K562 (cell line): ENCODE data around the gene CHCHD6. TPM values are rescaled to one million over a fixed set of nuclear protein-coding genes. Genes with fewer than 3 reads are reported as not detected.
A peak's percentile ranks its signal among the peaks of the same experiment; 100 is the strongest.

Experiments used
- ARHGAP35 ChIP-seq: fragments of 450-650 bp; IDR thresholded peaks from 2 replicates; pipeline ENCODE4 v1.6.1; 2018; ENCODE audit not compliant: partially characterized antibody
- BHLHE40 ChIP-seq: IDR thresholded peaks from 2 replicates; pipeline ENCODE4 v1.6.1; 2011; ENCODE audit warnings: low read length, improper control_type of control experiment
- BRCA1 ChIP-seq, 2 experiments: fragments of 450-650 bp in 1 of 2; sonication (generic) in 1 of 2; formaldehyde crosslinking in 1 of 2; IDR thresholded peaks; 2 replicates each; pipeline versions ENCODE4 v1.5.0 to v1.6.1; 2017 to 2020; ENCODE audit warnings: mild to moderate bottlenecking in 1 of 2, missing genetic modification reagents in 1 of 2
- CBX1 ChIP-seq: sonication (generic); IDR thresholded peaks from 2 replicates; pipeline ENCODE4 v1.6.1; 2016; ENCODE audit warnings: antibody characterized with exemption, low read depth, mild to moderate bottlenecking
- CHD4 ChIP-seq: fragments of 200-600 bp; sonication (generic); IDR thresholded peaks from 3 replicates; pipeline ENCODE4 v1.6.1; 2012; ENCODE audit warnings: low read depth, mild to moderate bottlenecking, mixed read lengths, low read length, inconsistent platforms; ENCODE audit not compliant: insufficient read depth, insufficient replicate concordance, poor library complexity, severe bottlenecking
- HCFC1 ChIP-seq: IDR thresholded peaks from 2 replicates; pipeline ENCODE4 v1.6.1; 2012; ENCODE audit warnings: low read depth, low read length, improper control_type of control experiment
- HDAC3 ChIP-seq: fragments of 450-650 bp; IDR thresholded peaks from 2 replicates; pipeline ENCODE4 v1.6.1; 2018; ENCODE audit warnings: borderline replicate concordance, mild to moderate bottlenecking, moderate library complexity; ENCODE audit not compliant: partially characterized antibody
- HDGF ChIP-seq: fragments of 450-650 bp; IDR thresholded peaks from 2 replicates; pipeline ENCODE4 v1.6.1; 2016
- KAT2B ChIP-seq: IDR thresholded peaks from one replicate; pipeline ENCODE4 v1.6.1; 2012; ENCODE audit warnings: low read depth, mild to moderate bottlenecking, control low read depth, inconsistent platforms, low read length, moderate library complexity
- KDM4B ChIP-seq, 2 experiments: fragments of 450-650 bp in 1 of 2; sonication (generic) in 1 of 2; IDR thresholded peaks; 2 replicates each; pipeline ENCODE4 v1.6.1; 2016 to 2017; ENCODE audit warnings: borderline replicate concordance in 2 of 2, antibody characterized with exemption in 1 of 2, low read depth in 1 of 2, mild to moderate bottlenecking in 1 of 2
- KHSRP ChIP-seq: fragments of 450-650 bp; IDR thresholded peaks from 2 replicates; pipeline ENCODE4 v1.6.1; 2017
- MAFK ChIP-seq: IDR thresholded peaks from 2 replicates; pipeline ENCODE4 v1.6.1; 2011; ENCODE audit warnings: low read length, improper control_type of control experiment
- NFE2L1 ChIP-seq: fragments of 450-650 bp; IDR thresholded peaks from 2 replicates; pipeline ENCODE4 v1.6.1; 2016; ENCODE audit warnings: missing genetic modification characterization, low read depth, mild to moderate bottlenecking, missing compliant biosample characterization, moderate library complexity, borderline replicate concordance
- NONO ChIP-seq, 2 experiments: fragments of 200-400 bp in 1 of 2; fragments of 450-650 bp in 1 of 2; formaldehyde crosslinking in 1 of 2; IDR thresholded peaks; 2 replicates each; pipeline ENCODE4 v1.6.1; 2017; ENCODE audit warnings: low read depth in 2 of 2, mild to moderate bottlenecking in 2 of 2, moderate library complexity in 2 of 2, low read length in 1 of 2
- POLR2AphosphoS2 ChIP-seq: IDR thresholded peaks from 2 replicates; pipeline ENCODE4 v1.6.1; 2012; ENCODE audit warnings: low read length, improper control_type of control experiment
- PRPF4 ChIP-seq: fragments of 200-400 bp; formaldehyde crosslinking; IDR thresholded peaks from one replicate; pipeline ENCODE4 v1.6.1; 2017; ENCODE audit warnings: low read length, low read depth, mild to moderate bottlenecking; ENCODE audit not compliant: insufficient read depth, poor library complexity, severe bottlenecking
- PTRF ChIP-seq: fragments of 450-650 bp; IDR thresholded peaks from 2 replicates; pipeline ENCODE4 v1.6.1; 2016; ENCODE audit warnings: mild to moderate bottlenecking, missing genetic modification characterization, missing compliant biosample characterization
- RFX1 ChIP-seq: fragments of 450-650 bp; IDR thresholded peaks from 2 replicates; pipeline ENCODE4 v1.6.1; 2016; ENCODE audit warnings: mild to moderate bottlenecking, moderate library complexity
- SAFB2 ChIP-seq: fragments of 200-400 bp; formaldehyde crosslinking; IDR thresholded peaks from 2 replicates; pipeline ENCODE4 v1.6.1; 2018; ENCODE audit warnings: borderline replicate concordance, low read length, low read depth, moderate library complexity; ENCODE audit not compliant: severe bottlenecking
- ZBTB8A ChIP-seq: fragments of 450-650 bp; IDR thresholded peaks from 2 replicates; pipeline ENCODE4 v1.6.1; 2018; ENCODE audit warnings: mild to moderate bottlenecking, moderate library complexity; ENCODE audit not compliant: partially characterized antibody
- ZNF232 ChIP-seq: sonication (generic); formaldehyde crosslinking; IDR thresholded peaks from 2 replicates; pipeline ENCODE4 v1.8.0; 2022; ENCODE audit warnings: mild to moderate bottlenecking, missing genetic modification reagents
- ZNF274 ChIP-seq: IDR thresholded peaks from 2 replicates; pipeline ENCODE4 v1.6.1; 2011; ENCODE audit warnings: low read depth, mild to moderate bottlenecking, low read length, moderate library complexity, borderline replicate concordance
- ZNF354B ChIP-seq: fragments of 250-450 bp; sonication (Bioruptor Pico); IDR thresholded peaks from 2 replicates; pipeline ENCODE4 v1.4.0; 2020
- polyA plus RNA-seq, 8 experiments: library from polyadenylated mRNA; depleted of rRNA in 4 of 8; stranded (reverse) in 5 of 8; unstranded in 3 of 8; fragments of >200 nt; fragmentation: Nextera tagmentation in 2 of 8; fragmentation: Illumina TruSeq in 1 of 8; extraction: Ambion mirVana in 2 of 8; extraction: Trizol in 1 of 8; gene quantifications; 2 replicates each; pipeline versions ENCODE4 v1.2.1 to v1.2.3, GENCODE V29; 2011 to 2014; ENCODE audit warnings: inconsistent platforms in 1 of 8, missing spikeins in 1 of 8
- total RNA-seq, 7 experiments: library from RNA; depleted of rRNA in 6 of 7; stranded (reverse); fragments of >200 nt in 6 of 7; fragmentation: Illumina TruSeq in 2 of 7; extraction: Trizol in 2 of 7; gene quantifications; 2 replicates each; pipeline versions ENCODE4 v1.2.1 to v1.2.3, GENCODE V29; 2011 to 2021; ENCODE audit warnings: low replicate concordance in 1 of 7
- TF ChIP-seq, protein P1 (sequence below): sonication (generic); formaldehyde crosslinking; IDR thresholded peaks from 2 replicates; pipeline ENCODE4 v1.8.0; 2022; ENCODE audit warnings: mild to moderate bottlenecking, missing genetic modification reagents
- TF ChIP-seq, protein P2 (sequence below): sonication (generic); formaldehyde crosslinking; IDR thresholded peaks from 2 replicates; pipeline ENCODE4 v1.8.0; 2022; ENCODE audit warnings: missing genetic modification reagents, mild to moderate bottlenecking, borderline replicate concordance

CHCHD6 gene
- total and polyA plus RNA-seq, 9 of the 15 experiments (the other 6 are each of a cell fraction or from before 2014, with no cell fraction given), result 4.6 to 18.6 (median 10.9) TPM

DNA sequence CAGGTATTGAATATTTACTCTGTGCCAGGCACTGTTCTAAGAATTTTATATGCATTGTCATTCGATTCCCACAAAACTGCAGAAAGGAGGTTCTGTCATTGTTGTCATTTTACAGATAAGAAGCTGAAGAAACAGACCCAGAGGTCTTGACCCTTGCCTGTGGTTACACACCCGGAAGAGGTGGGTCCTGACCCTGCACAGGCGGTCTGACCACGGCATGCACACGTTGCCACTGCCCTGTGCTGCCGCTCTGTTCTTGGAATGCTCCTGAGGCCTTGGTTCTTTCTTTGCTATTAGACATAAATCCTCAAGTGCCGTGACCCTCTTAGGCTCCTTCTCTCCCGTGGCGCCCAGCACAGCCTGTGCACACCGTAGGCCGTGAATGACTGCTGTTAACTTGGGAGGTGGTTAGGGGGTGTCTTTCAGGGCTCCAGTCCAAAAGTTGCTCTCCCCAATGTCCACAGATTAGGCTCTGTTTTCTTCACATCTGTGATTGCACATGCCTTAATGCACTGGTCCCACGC lies 204.8 kb downstream of the CHCHD6 start (continued):
- TF ChIP-seq HDAC3 (peak; percentile 69), RFX1 (no peak), KDM4B (IDR thresholded peaks at IDR 0.05; ENCODE audit: borderline replicate concordance in 2 of 2, low read depth in 1 of 2) (no peak), ZNF354B (no peak), KAT2B (no peak), NONO (IDR thresholded peaks at IDR 0.05; ENCODE audit: low read depth in 2 of 2, low read length in 1 of 2) (no peak), ZNF274 (no peak), KHSRP (no peak), SAFB2 (no peak), CHD4 (no peak), CBX1 (no peak), HCFC1 (no peak), POLR2AphosphoS2 (no peak), BHLHE40 (peak; percentile 88), NFE2L1 (tag) (no peak; the same call in 1 of the 2 replicates), ZBTB8A (no peak), MAFK (peak; percentile 69), HDGF (no peak), ARHGAP35 (no peak), BRCA1 (IDR thresholded peaks at IDR 0.05) (no peak), BRCA1 (CRISPR knock-in tag; IDR thresholded peaks at IDR 0.05) (no peak), PRPF4 (no peak), PTRF (no peak), ZNF232 (CRISPR knock-in tag) (no peak)
- TF ChIP-seq, protein P1, sequence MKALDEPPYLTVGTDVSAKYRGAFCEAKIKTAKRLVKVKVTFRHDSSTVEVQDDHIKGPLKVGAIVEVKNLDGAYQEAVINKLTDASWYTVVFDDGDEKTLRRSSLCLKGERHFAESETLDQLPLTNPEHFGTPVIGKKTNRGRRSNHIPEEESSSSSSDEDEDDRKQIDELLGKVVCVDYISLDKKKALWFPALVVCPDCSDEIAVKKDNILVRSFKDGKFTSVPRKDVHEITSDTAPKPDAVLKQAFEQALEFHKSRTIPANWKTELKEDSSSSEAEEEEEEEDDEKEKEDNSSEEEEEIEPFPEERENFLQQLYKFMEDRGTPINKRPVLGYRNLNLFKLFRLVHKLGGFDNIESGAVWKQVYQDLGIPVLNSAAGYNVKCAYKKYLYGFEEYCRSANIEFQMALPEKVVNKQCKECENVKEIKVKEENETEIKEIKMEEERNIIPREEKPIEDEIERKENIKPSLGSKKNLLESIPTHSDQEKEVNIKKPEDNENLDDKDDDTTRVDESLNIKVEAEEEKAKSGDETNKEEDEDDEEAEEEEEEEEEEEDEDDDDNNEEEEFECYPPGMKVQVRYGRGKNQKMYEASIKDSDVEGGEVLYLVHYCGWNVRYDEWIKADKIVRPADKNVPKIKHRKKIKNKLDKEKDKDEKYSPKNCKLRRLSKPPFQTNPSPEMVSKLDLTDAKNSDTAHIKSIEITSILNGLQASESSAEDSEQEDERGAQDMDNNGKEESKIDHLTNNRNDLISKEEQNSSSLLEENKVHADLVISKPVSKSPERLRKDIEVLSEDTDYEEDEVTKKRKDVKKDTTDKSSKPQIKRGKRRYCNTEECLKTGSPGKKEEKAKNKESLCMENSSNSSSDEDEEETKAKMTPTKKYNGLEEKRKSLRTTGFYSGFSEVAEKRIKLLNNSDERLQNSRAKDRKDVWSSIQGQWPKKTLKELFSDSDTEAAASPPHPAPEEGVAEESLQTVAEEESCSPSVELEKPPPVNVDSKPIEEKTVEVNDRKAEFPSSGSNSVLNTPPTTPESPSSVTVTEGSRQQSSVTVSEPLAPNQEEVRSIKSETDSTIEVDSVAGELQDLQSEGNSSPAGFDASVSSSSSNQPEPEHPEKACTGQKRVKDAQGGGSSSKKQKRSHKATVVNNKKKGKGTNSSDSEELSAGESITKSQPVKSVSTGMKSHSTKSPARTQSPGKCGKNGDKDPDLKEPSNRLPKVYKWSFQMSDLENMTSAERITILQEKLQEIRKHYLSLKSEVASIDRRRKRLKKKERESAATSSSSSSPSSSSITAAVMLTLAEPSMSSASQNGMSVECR (CRISPR knock-in tag), result no peak
- TF ChIP-seq, protein P2, sequence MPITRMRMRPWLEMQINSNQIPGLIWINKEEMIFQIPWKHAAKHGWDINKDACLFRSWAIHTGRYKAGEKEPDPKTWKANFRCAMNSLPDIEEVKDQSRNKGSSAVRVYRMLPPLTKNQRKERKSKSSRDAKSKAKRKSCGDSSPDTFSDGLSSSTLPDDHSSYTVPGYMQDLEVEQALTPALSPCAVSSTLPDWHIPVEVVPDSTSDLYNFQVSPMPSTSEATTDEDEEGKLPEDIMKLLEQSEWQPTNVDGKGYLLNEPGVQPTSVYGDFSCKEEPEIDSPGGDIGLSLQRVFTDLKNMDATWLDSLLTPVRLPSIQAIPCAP, result no peak
